K562 (cell line): Measurements from ENCODE around the gene IFNK. TPM values are rescaled to one million over a fixed set of nuclear protein-coding genes. Genes with fewer than 3 reads are reported as not detected.
A peak's percentile ranks its signal among the peaks of the same experiment; 100 is the strongest.

ENCODE experiments used
- ATAC-seq: fragments of 200-7000 bp; cut with Tn5 transposase; 3 replicates; pipeline ENCODE4 v1.9.1; 2020; ENCODE audit warnings: moderate library complexity
- BruUV-seq: library from RNA; stranded (reverse); fragments of 400-500 nt; replicated peaks from 2 replicates; lab custom pipeline; 2021; lab: Mats Ljungman, UMichigan
- CTCF ChIA-PET: fragments of 300-600 bp; formaldehyde crosslinking; extraction: SDS; loops from one replicate; lab custom pipeline; 2021; ENCODE audit warnings: low intra/inter-chr PET ratio; lab: Yijun Ruan, JAX
- POLR2A ChIA-PET: fragments of 300-600, 350-650 bp; sonication (Branson Sonifier 250); formaldehyde crosslinking; extraction: SDS; loops from one replicate; lab custom pipeline; 2021; ENCODE audit warnings: antibody characterized with exemption, inconsistent platforms; lab: Yijun Ruan, JAX
- DNase-seq, 4 experiments: peaks; one replicate each; pipeline versions ENCODE4 v3.0.0 to v3.0.0-alpha.2; 2011 to 2018; ENCODE audit warnings: low spot score in 3 of 4, mixed read lengths in 3 of 4; ENCODE audit errors: extremely low read depth in 1 of 4
- FAIRE-seq: peaks from 2 replicates; lab custom pipeline; 2011; peaks lifted over from hg19 to GRCh38; lab: Jason Lieb, UNC
- H2AFZ ChIP-seq: 2 replicates; pipeline ENCODE4 v1.6.0; 2011; ENCODE audit warnings: low read depth, low read length, control low read depth, inconsistent platforms
- H3K27ac ChIP-seq: fragments of 200-600 bp; 3 replicates; pipeline ENCODE4 v1.8.0; 2011; ENCODE audit warnings: low read depth, mild to moderate bottlenecking, control low read depth, inconsistent platforms, low read length, moderate library complexity, mixed read lengths; ENCODE audit errors: extremely low read depth
- H3K27me3 ChIP-seq, 2 experiments: fragments of 300-600 bp in 1 of 2; 2 replicates in 1 of 2; 3 replicates in 1 of 2; pipeline versions ENCODE4 v1.6.0 to v1.8.0; 2011; ENCODE audit warnings: inconsistent platforms in 2 of 2, low read length in 2 of 2, mild to moderate bottlenecking in 1 of 2, mixed read lengths in 1 of 2, moderate library complexity in 1 of 2; ENCODE audit not compliant: control insufficient read depth in 2 of 2, insufficient read depth in 2 of 2
- H3K36me3 ChIP-seq: fragments of 300-600 bp; 3 replicates; pipeline ENCODE4 v1.8.0; 2011; ENCODE audit warnings: mild to moderate bottlenecking, low read length, inconsistent platforms; ENCODE audit not compliant: control insufficient read depth, insufficient read depth
- H3K4me1 ChIP-seq, 2 experiments: fragments of 200-600 bp in 1 of 2; replicated peaks in 1 of 2; 2 replicates in 1 of 2; 3 replicates in 1 of 2; pipeline versions ENCODE4 v1.5.1 to v1.8.0; 2011; ENCODE audit warnings: inconsistent platforms in 2 of 2, low read length in 2 of 2, mild to moderate bottlenecking in 1 of 2, mixed read lengths in 1 of 2, moderate library complexity in 1 of 2; ENCODE audit not compliant: control insufficient read depth in 2 of 2, insufficient read depth in 2 of 2
- H3K4me2 ChIP-seq: 2 replicates; pipeline ENCODE4 v1.6.1; 2011; ENCODE audit warnings: low read length, control low read depth, inconsistent platforms, mixed read lengths; ENCODE audit not compliant: insufficient read depth
- H3K4me3 ChIP-seq: fragments of 200-600 bp; sonication (generic), shearing (Covaris generic); 2 replicates; pipeline ENCODE4 v1.5.1; 2016; ENCODE audit warnings: control low read depth, inconsistent platforms
- H3K79me2 ChIP-seq: fragments of 200-600 bp; 3 replicates; pipeline ENCODE4 v1.8.0; 2011; ENCODE audit warnings: low read length, inconsistent platforms; ENCODE audit not compliant: control insufficient read depth, insufficient read depth
- H3K9ac ChIP-seq, 2 experiments: 2 replicates each; pipeline versions ENCODE4 v1.6.0 to v1.6.1; 2011; ENCODE audit warnings: low read depth in 2 of 2, low read length in 2 of 2, control low read depth in 1 of 2, inconsistent platforms in 1 of 2, mild to moderate bottlenecking in 1 of 2, mixed read lengths in 1 of 2; ENCODE audit not compliant: insufficient read depth in 1 of 2
- H3K9me1 ChIP-seq: one replicate; pipeline ENCODE4 v1.6.0; 2011; ENCODE audit warnings: inconsistent platforms, mild to moderate bottlenecking, low read length, moderate library complexity; ENCODE audit not compliant: control insufficient read depth, insufficient read depth
- H3K9me3 ChIP-seq: replicated peaks from 2 replicates; pipeline ENCODE4 v1.5.1; 2011; ENCODE audit warnings: low read depth, low read length, inconsistent platforms; ENCODE audit not compliant: control insufficient read depth, insufficient read depth
- H4K20me1 ChIP-seq: replicated peaks from 2 replicates; pipeline ENCODE4 v1.6.1; 2011; ENCODE audit warnings: low read length, inconsistent platforms, mixed read lengths; ENCODE audit not compliant: control insufficient read depth, insufficient read depth
- BCLAF1 ChIP-seq, 2 experiments: fragments of 450-650 bp in 1 of 2; IDR thresholded peaks; 2 replicates each; pipeline ENCODE4 v1.6.1; 2011 to 2017; ENCODE audit warnings: low read depth in 2 of 2, antibody characterized with exemption in 1 of 2, borderline replicate concordance in 1 of 2, low read length in 1 of 2, mild to moderate bottlenecking in 1 of 2, mixed read lengths in 1 of 2; ENCODE audit not compliant: control insufficient read depth in 1 of 2
- BDP1 ChIP-seq: IDR thresholded peaks from 3 replicates; pipeline ENCODE4 v1.6.1; 2011; ENCODE audit not compliant: insufficient read length, insufficient read depth
- LCOR ChIP-seq: sonication (generic); formaldehyde crosslinking; IDR thresholded peaks from 2 replicates; pipeline ENCODE4 v1.8.0; 2022; ENCODE audit warnings: mild to moderate bottlenecking, missing genetic modification reagents
- NFE2 ChIP-seq: IDR thresholded peaks from 2 replicates; pipeline ENCODE4 v1.6.1; 2014; ENCODE audit warnings: antibody characterized with exemption, low read depth
- PML ChIP-seq: IDR thresholded peaks from 2 replicates; pipeline ENCODE4 v1.6.1; 2012; ENCODE audit warnings: low read length, inconsistent platforms
- RFX5 ChIP-seq: IDR thresholded peaks from 2 replicates; pipeline ENCODE4 v1.6.1; 2011; ENCODE audit warnings: low read depth, mild to moderate bottlenecking, improper control_type of control experiment, low read length
- SREBF2 ChIP-seq: sonication (generic); formaldehyde crosslinking; IDR thresholded peaks from 2 replicates; pipeline ENCODE4 v1.4.0; 2020; ENCODE audit warnings: mild to moderate bottlenecking, missing genetic modification reagents
- TCF15 ChIP-seq: fragments of 250-450 bp; sonication (Bioruptor Pico); IDR thresholded peaks from 2 replicates; pipeline ENCODE4 v1.8.0; 2022; ENCODE audit warnings: moderate library complexity, mild to moderate bottlenecking, inconsistent platforms
- TOE1 ChIP-seq, 2 experiments: fragments of 450-650 bp in 1 of 2; sonication (generic) in 1 of 2; formaldehyde crosslinking in 1 of 2; IDR thresholded peaks; 2 replicates each; pipeline versions ENCODE4 v1.7.1 to v1.8.0; 2016 to 2022; ENCODE audit warnings: borderline replicate concordance in 2 of 2, mild to moderate bottlenecking in 2 of 2, antibody characterized with exemption in 1 of 2, inconsistent platforms in 1 of 2, low read depth in 1 of 2, missing genetic modification reagents in 1 of 2, moderate library complexity in 1 of 2
- ZNF354B ChIP-seq: fragments of 250-450 bp; sonication (Bioruptor Pico); IDR thresholded peaks from 2 replicates; pipeline ENCODE4 v1.4.0; 2020
- WGBS: fragments of 100-300 bp; shearing (Covaris generic); methylation state at CpG from one replicate; pipeline ENCODE4 v1.1.6; 2016; ENCODE audit warnings: low coverage, mixed read lengths; ENCODE audit not compliant: insufficient coverage; ENCODE audit errors: missing lambda C conversion rate; 5-methylcytosine and 5-hydroxymethylcytosine counted together
- in situ Hi-C: fragments of 300-500 bp; cut with MboI; formaldehyde crosslinking; loops from 4 replicates; pipeline ENCODE4 v1.15.0; 2018; ENCODE audit warnings: inconsistent platforms, mixed read lengths
- intact Hi-C: fragments of 100-400 bp; cut with micrococcal nuclease; formaldehyde crosslinking; loops from 2 replicates; pipeline ENCODE4 v1.14.2; 2022
- polyA plus RNA-seq, 8 experiments: library from polyadenylated mRNA; depleted of rRNA in 4 of 8; stranded (reverse) in 5 of 8; unstranded in 3 of 8; fragments of >200 nt; fragmentation: Nextera tagmentation in 2 of 8; fragmentation: Illumina TruSeq in 1 of 8; extraction: Ambion mirVana in 2 of 8; extraction: Trizol in 1 of 8; gene quantifications; 2 replicates each; pipeline versions ENCODE4 v1.2.1 to v1.2.3, GENCODE V29; 2011 to 2014; ENCODE audit warnings: inconsistent platforms in 1 of 8, missing spikeins in 1 of 8
- total RNA-seq, 7 experiments: library from RNA; depleted of rRNA in 6 of 7; stranded (reverse); fragments of >200 nt in 6 of 7; fragmentation: Illumina TruSeq in 2 of 7; extraction: Trizol in 2 of 7; gene quantifications; 2 replicates each; pipeline versions ENCODE4 v1.2.1 to v1.2.3, GENCODE V29; 2011 to 2021; ENCODE audit warnings: low replicate concordance in 1 of 7
- TF ChIP-seq, protein P1 (sequence below), 3 experiments: IDR thresholded peaks in 2 of 3; conservative IDR thresholded peaks in 1 of 3; 2 replicates each; pipeline ENCODE4 v1.5.1; 2011 to 2012; ENCODE audit warnings: low read length in 3 of 3, mild to moderate bottlenecking in 3 of 3, control low read depth in 2 of 3, improper control_type of control experiment in 1 of 3, inconsistent platforms in 1 of 3, low read depth in 1 of 3, mixed read lengths in 1 of 3, moderate library complexity in 1 of 3; ENCODE audit not compliant: insufficient read depth in 2 of 3

IFNK gene
- total and polyA plus RNA-seq, 9 of the 15 experiments (the other 6 are each of a cell fraction or from before 2014, with no cell fraction given): 0.11 TPM; not detected in 8

GRCh38 chr9:27535701-27536118, 11.6 kb downstream of the IFNK start:
- Histone ChIP-seq H3K9ac (no peak overlapping the region), H3K9me3 (no peaks in the 10 kb centered on the region), H2AFZ (peak overlapping the region; percentile 40; the same call in 1 of the 2 replicates), H3K9me1 (no peaks in the 10 kb centered on the region), H3K27me3 (no peaks in the 10 kb centered on the region), H3K4me2 (no peak overlapping the region), H3K4me3 (no peak overlapping the region), H4K20me1 (no peaks in the 10 kb centered on the region), H3K27ac (no peak overlapping the region), H3K79me2 (no peaks in the 10 kb centered on the region), H3K4me1 (peaks cover 0 to 6% of the 10 kb centered on the region in 2 experiments; a peak in 3 of 5 replicates), H3K36me3 (no peaks in the 10 kb centered on the region)
- ATAC-seq (peak; percentile 91), FAIRE-seq (no peak), DNase-seq (peak in 3 of 4 experiments; percentile 8 to 51 (median 13))
- intact Hi-C loops (loop anchor here (2.0 to 10.0 kb wide), 2 partner anchors 101 to 203 kb away; no protein-coding TSS in a partner anchor), in situ Hi-C loops (no loop called here)
- WGBS: 40% methylated on average over 1 of the region's 3 CpGs
- BruUV-seq: no TSS peak
- CTCF ChIA-PET: no interaction called here
- POLR2A ChIA-PET: no interaction called here
- TF ChIP-seq BDP1 (no peak), RFX5 (no peak), TOE1 (IDR thresholded peaks at IDR 0.05; ENCODE audit: borderline replicate concordance) (no peak), TOE1 (CRISPR knock-in tag; IDR thresholded peaks at IDR 0.05; ENCODE audit: borderline replicate concordance, low read depth) (no peak), LCOR (no peak), NFE2 (no peak), PML (no peak), SREBF2 (no peak), BCLAF1 (IDR thresholded peaks at IDR 0.05; ENCODE audit: borderline replicate concordance in 1 of 2, control insufficient read depth in 1 of 2, low read depth in 2 of 2, low read length in 1 of 2) (no peak), TCF15 (CRISPR knock-in tag) (no peak), ZNF354B (CRISPR knock-in tag) (no peak)
- TF ChIP-seq, protein P1, sequence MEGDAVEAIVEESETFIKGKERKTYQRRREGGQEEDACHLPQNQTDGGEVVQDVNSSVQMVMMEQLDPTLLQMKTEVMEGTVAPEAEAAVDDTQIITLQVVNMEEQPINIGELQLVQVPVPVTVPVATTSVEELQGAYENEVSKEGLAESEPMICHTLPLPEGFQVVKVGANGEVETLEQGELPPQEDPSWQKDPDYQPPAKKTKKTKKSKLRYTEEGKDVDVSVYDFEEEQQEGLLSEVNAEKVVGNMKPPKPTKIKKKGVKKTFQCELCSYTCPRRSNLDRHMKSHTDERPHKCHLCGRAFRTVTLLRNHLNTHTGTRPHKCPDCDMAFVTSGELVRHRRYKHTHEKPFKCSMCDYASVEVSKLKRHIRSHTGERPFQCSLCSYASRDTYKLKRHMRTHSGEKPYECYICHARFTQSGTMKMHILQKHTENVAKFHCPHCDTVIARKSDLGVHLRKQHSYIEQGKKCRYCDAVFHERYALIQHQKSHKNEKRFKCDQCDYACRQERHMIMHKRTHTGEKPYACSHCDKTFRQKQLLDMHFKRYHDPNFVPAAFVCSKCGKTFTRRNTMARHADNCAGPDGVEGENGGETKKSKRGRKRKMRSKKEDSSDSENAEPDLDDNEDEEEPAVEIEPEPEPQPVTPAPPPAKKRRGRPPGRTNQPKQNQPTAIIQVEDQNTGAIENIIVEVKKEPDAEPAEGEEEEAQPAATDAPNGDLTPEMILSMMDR (IDR thresholded peaks at IDR 0.05 in 2 of 3, conservative IDR thresholded peaks at IDR 0.05 in 1 of 3; ENCODE audit: insufficient read depth in 2 of 3, low read depth in 1 of 3, low read length in 3 of 3): peak; percentile 32 to 48 (median 44); a peak in 4 of 6 replicates
